ACC112 (cell line): ENCODE results near the gene PCDHGC5.

ENCODE experiments used
- H2AFZ ChIP-seq: fragments of 200-600 bp; sonication (generic); one replicate; pipeline ENCODE4 v1.6.0; 2017; ENCODE audit warnings: antibody characterized with exemption, low read length; ENCODE audit not compliant: unreplicated experiment
- H3K27ac ChIP-seq: fragments of 200-600 bp; sonication (generic); 2 replicates; pipeline ENCODE4 v1.5.1; 2014; ENCODE audit warnings: low read depth, mild to moderate bottlenecking, antibody characterized with exemption, low read length, moderate library complexity
- H3K27me3 ChIP-seq: fragments of 200-600 bp; sonication (generic); 2 replicates; pipeline ENCODE4 v1.6.1; 2014; ENCODE audit warnings: mild to moderate bottlenecking, antibody characterized with exemption, low read length, moderate library complexity, mixed read lengths; ENCODE audit not compliant: insufficient read depth
- H3K36me3 ChIP-seq: fragments of 200-600 bp; sonication (generic); 2 replicates; pipeline ENCODE4 v1.6.1; 2016; ENCODE audit warnings: mild to moderate bottlenecking, antibody characterized with exemption, low read length, moderate library complexity, mixed read lengths; ENCODE audit not compliant: insufficient read depth
- H3K4me1 ChIP-seq: fragments of 200-600 bp; sonication (generic); one replicate; pipeline ENCODE4 v1.6.1; 2016; ENCODE audit warnings: low read length, mixed read lengths; ENCODE audit not compliant: insufficient read depth, unreplicated experiment, control insufficient read depth
- H3K4me3 ChIP-seq: fragments of 200-600 bp; sonication (generic); 2 replicates; pipeline ENCODE4 v1.5.1; 2014; ENCODE audit warnings: mild to moderate bottlenecking, low read depth, low read length
- H3K79me2 ChIP-seq: fragments of 200-600 bp; sonication (generic); one replicate; pipeline ENCODE4 v1.6.0; 2016; ENCODE audit warnings: low read length; ENCODE audit not compliant: control insufficient read depth, unreplicated experiment, insufficient read depth

Gene PCDHGC5

DNA sequence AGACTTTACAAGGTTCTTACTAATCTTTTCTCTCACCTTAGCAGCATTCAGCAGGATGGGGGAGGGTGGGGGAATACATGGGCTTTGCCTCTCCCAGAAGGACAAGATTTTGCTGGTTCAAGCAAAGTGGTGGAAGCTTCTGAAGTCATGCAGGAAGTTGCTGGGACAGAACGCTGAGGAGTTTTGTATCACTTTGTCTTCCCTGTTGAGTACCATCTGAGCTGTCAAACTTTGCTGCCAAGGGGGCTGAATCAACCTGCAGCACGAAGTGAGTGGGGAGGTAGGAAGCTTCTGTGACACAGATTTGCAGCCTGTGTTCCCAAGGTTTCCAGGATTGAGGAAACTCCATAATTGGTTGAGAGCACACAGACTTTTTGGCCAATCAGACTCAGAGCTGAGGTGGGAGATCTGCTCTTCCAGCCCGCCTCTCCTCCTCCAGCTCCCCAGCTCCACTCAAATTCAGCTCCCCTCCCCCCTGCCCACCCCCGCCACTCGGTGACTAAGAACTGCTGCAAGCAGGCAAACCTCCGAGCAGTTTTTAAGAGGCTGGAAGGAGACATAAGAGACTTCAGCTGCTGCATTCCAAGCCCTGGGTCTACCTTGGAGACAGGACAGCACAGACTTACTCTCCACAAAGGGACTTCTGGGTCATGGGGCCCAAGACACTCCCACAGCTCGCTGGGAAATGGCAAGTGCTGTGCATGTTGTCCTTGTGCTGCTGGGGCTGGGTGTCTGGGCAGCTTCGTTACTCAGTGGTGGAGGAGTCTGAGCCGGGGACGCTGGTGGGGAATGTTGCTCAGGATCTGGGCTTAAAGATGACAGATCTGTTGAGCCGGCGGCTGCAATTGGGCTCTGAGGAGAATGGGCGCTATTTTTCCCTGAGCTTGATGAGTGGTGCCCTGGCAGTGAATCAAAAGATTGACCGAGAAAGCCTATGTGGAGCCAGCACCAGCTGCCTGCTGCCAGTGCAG, at the start of gene PCDHGC5:
Gene PCDHGC5 (plus strand): TSS at position 491 of the 971 bp plus-strand sequence. CDS start 160 bp downstream, at position 651.
- Histone ChIP-seq H3K36me3 (no peaks in the 10 kb centered on the region), H2AFZ (no peak within 1 kb of the TSS), H3K27ac (no peak within 1 kb of the TSS), H3K4me3 (0 out of 2 replicates have a peak within 1 kb of the TSS, but pooled peaks have one; percentile 22), H3K79me2 (no peaks in the 10 kb centered on the region), H3K4me1 (peaks cover 20% of the 10 kb centered on the region), H3K27me3 (no peaks in the 10 kb centered on the region)

DNA sequence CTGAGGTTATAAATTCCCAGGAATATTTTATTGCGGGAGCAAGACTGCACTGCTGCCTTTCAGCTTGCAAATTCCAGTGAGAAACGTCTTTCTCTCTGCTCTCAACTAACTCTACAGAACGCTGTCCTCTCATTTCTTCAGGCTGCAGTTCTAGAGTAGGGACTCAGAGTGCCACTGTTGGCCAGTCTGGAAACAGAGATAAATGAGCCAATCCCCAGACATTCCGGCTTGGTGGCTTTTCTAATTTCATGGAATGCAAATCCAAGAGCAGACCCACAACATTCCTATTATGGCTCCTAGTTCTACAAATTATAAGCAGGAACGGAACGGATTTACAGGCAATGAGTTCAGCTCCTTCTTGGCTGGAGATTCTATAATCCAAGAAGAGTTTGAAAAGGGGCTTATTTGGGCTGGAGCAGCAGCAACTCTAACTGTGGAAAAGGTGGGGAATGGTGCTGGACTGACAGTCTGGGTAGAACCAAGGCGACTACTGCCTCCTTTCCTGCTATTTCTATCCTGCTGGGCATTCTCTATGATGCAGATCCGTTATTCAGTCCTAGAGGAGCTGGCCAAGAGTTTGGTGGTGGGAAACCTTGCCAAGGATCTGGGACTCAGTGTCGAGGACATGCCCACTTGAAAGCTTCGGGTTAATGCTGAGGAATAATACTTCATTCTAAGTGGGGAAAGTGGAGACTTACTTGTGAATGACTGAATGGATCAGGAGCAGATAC, 49.3 kb upstream of the PCDHGC5 start:
- H3K27me3 ChIP-seq, result no peaks in the 10 kb centered on the region
- no peaks in the 10 kb centered on the region for H3K36me3 ChIP-seq
- no peaks in the 10 kb centered on the region for H3K4me1 ChIP-seq
- no peak overlapping the region for H3K4me3 ChIP-seq
- no peak overlapping the region for H3K27ac ChIP-seq
- H3K79me2 ChIP-seq, result no peaks in the 10 kb centered on the region
- H2AFZ ChIP-seq, result no peak overlapping the region

DNA sequence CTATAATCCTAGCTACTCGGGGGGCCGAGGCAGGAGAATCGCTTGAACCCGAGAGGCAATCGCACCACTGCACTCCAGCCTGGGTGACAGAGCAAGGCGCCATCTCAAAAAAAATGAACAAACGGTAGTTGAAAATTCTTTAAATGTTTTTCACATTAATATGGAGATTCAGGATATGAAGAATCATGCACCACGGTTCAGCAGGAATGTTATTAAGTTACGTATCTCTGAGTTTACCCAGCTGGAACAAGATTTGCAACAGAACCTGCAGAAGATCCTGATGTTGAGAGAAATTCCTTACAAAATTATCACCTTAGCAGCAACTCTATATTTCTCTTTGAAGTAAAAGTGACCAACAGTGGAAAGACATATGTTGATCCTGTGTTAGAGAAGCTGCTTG, 48.5 kb upstream of the PCDHGC5 start:
- H3K4me3 ChIP-seq, result no peak overlapping the region
- H3K27ac ChIP-seq, result no peak overlapping the region
- no peaks in the 10 kb centered on the region for H3K36me3 ChIP-seq
- no peaks in the 10 kb centered on the region for H3K27me3 ChIP-seq
- no peak overlapping the region for H2AFZ ChIP-seq
- no peaks in the 10 kb centered on the region for H3K79me2 ChIP-seq
- no peaks in the 10 kb centered on the region for H3K4me1 ChIP-seq

DNA sequence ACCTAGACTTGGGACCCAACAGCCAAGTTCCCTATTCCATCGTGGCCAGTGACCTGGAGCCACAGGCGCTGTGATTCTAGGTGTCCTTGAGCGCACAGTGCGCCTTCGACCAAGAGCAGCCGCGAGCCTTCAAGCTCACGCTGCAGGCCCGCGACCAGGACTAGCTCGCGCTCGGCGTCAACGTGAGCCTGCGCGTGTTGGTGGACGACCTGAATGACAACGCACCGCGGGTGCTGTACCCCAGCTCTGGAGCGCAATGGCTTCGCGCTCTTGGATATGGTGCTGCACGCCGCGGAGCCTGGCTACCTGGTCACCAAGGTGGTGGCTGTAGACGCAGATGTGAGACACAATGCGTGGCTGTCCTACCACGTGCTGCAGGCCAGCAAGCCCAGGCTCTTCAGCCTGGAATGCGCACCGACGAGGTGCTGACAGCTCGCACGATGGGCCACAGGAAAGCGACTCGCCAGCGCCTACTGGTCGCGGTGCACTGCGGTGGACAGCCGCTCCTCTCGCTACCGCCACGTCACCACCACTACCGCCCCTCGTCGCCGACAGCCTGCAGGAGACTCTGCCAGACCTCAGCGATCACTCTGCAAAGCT, 47.2 kb upstream of the PCDHGC5 start:
- Histone ChIP-seq H3K36me3 (no peaks in the 10 kb centered on the region), H3K27ac (no peak overlapping the region), H3K4me1 (no peaks in the 10 kb centered on the region), H2AFZ (no peak overlapping the region), H3K79me2 (no peaks in the 10 kb centered on the region), H3K27me3 (no peaks in the 10 kb centered on the region), H3K4me3 (no peak overlapping the region)

DNA sequence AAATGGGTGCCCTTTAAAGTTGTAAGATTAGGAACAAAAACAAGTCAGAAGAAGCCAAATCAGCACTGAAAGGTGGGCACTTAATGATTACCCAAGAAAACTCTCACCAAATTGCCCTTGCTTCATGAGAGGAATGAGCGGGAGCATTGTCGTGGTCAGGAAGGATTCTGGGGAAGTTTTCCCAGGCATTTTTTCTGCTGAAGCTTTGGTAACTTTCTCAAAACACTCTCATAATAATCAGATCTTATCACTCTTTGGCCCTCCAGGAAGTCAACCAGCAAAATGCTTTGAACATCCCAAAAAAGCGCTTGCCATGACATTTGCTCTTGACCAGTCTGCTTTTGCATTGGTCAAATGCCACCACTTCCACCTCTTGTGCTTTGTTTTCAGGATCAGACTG, 23.5 kb upstream of the PCDHGC5 start:
- Histone ChIP-seq H2AFZ (no peak overlapping the region), H3K36me3 (no peaks in the 10 kb centered on the region), H3K27ac (no peak overlapping the region), H3K79me2 (no peaks in the 10 kb centered on the region), H3K4me3 (no peak overlapping the region), H3K27me3 (no peaks in the 10 kb centered on the region), H3K4me1 (no peaks in the 10 kb centered on the region)

DNA sequence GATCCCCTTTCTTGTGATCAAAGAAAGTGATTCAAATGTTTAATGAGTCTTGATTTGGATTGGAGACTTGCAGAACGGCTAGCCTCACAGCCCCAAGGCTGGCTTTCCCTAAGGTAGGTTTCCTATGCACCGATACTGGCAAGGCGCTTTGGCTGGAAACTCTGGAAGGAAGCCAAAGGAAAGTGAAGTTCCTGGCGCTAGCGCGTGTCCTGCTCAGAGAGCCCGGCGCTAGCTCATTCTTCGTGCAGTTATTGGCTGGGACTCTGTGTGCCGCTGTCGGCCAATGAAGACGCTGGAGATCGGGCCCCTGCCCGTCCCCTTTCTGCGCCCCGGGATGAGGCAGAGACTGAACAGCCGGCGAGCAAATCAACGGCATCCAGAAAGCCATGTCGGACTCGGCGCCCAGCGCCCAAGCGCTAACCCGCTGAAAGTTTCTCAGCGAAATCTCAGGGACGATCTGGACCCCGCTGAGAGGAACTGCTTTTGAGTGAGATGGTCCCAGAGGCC, 13.2 kb upstream of the PCDHGC5 start, which contains the start of gene PCDHGC3:
Gene PCDHGC3 (plus strand): TSS at position 342 of the 507 bp plus-strand sequence. CDS start 151 bp downstream, at position 493.
- Histone ChIP-seq H3K4me1 (peaks cover 20% of the 10 kb centered on the region), H2AFZ (peak within 1 kb of the TSS; percentile 15), H3K27ac (peak within 1 kb of the TSS; percentile 43), H3K27me3 (no peaks in the 10 kb centered on the region), H3K4me3 (peak within 1 kb of the TSS; percentile 83), H3K79me2 (peaks cover 15% of the 10 kb centered on the region), H3K36me3 (no peaks in the 10 kb centered on the region)

DNA sequence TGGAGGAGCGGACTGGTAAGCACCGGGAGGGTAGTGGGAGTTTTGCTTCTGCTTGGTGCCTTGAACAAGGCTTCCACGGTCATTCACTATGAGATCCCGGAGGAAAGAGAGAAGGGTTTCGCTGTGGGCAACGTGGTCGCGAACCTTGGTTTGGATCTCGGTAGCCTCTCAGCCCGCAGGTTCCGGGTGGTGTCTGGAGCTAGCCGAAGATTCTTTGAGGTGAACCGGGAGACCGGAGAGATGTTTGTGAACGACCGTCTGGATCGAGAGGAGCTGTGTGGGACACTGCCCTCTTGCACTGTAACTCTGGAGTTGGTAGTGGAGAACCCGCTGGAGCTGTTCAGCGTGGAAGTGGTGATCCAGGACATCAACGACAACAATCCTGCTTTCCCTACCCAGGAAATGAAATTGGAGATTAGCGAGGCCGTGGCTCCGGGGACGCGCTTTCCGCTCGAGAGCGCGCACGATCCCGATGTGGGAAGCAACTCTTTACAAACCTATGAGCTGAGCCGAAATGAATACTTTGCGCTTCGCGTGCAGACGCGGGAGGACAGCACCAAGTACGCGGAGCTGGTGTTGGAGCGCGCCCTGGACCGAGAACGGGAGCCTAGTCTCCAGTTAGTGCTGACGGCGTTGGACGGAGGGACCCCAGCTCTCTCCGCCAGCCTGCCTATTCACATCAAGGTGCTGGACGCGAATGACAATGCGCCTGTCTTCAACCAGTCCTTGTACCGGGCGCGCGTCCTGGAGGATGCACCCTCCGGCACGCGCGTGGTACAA, 12.6 kb upstream of the PCDHGC5 start:
- no peaks in the 10 kb centered on the region for H3K36me3 ChIP-seq
- no peaks in the 10 kb centered on the region for H3K27me3 ChIP-seq
- peak overlapping the region; percentile 3 for H2AFZ ChIP-seq
- H3K4me1 ChIP-seq, result peaks cover 20% of the 10 kb centered on the region
- peaks cover 15% of the 10 kb centered on the region for H3K79me2 ChIP-seq
- H3K4me3 ChIP-seq, result peak overlapping the region; percentile 83
- peak overlapping the region; percentile 43 for H3K27ac ChIP-seq

DNA sequence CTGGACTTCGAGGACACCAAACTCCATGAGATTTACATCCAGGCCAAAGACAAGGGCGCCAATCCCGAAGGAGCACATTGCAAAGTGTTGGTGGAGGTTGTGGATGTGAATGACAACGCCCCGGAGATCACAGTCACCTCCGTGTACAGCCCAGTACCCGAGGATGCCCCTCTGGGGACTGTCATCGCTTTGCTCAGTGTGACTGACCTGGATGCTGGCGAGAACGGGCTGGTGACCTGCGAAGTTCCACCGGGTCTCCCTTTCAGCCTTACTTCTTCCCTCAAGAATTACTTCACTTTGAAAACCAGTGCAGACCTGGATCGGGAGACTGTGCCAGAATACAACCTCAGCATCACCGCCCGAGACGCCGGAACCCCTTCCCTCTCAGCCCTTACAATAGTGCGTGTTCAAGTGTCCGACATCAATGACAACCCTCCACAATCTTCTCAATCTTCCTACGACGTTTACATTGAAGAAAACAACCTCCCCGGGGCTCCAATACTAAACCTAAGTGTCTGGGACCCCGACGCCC, 11.8 kb upstream of the PCDHGC5 start:
- H3K4me3 ChIP-seq, result peak overlapping the region; percentile 83
- H3K27me3 ChIP-seq, result no peaks in the 10 kb centered on the region
- H3K79me2 ChIP-seq, result peaks cover 15% of the 10 kb centered on the region
- H3K4me1 ChIP-seq, result peaks cover 20% of the 10 kb centered on the region
- no peak overlapping the region for H3K27ac ChIP-seq
- H3K36me3 ChIP-seq, result no peaks in the 10 kb centered on the region
- no peak overlapping the region for H2AFZ ChIP-seq

DNA sequence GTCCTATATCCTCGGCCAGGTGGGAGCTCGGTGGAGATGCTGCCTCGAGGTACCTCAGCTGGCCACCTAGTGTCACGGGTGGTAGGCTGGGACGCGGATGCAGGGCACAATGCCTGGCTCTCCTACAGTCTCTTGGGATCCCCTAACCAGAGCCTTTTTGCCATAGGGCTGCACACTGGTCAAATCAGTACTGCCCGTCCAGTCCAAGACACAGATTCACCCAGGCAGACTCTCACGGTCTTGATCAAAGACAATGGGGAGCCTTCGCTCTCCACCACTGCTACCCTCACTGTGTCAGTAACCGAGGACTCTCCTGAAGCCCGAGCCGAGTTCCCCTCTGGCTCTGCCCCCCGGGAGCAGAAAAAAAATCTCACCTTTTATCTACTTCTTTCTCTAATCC, 11.1 kb upstream of the PCDHGC5 start:
- Histone ChIP-seq H3K27ac (no peak overlapping the region), H3K27me3 (no peaks in the 10 kb centered on the region), H3K4me3 (peak overlapping the region; percentile 83), H3K36me3 (no peaks in the 10 kb centered on the region), H3K4me1 (peaks cover 20% of the 10 kb centered on the region), H3K79me2 (peaks cover 15% of the 10 kb centered on the region), H2AFZ (no peak overlapping the region)
